Keratinocyte (primary cell): ENCODE results near the gene AGER. TPM values are rescaled to one million over a fixed set of nuclear protein-coding genes. Genes with fewer than 3 reads are reported as not detected.
A peak's percentile ranks its signal among the peaks of the same experiment; 100 is the strongest.

Experiments
- DNase-seq: peaks from one replicate; pipeline ENCODE4 v3.0.0-alpha.2; 2011; ENCODE audit warnings: low read depth, missing footprints, low spot score
- FAIRE-seq: peaks from 2 replicates; lab custom pipeline; 2011; peaks lifted over from hg19 to GRCh38; lab: Jason Lieb, UNC
- H2AFZ ChIP-seq: 2 replicates; pipeline ENCODE4 v1.6.0; 2012; ENCODE audit warnings: low read length, control low read depth, inconsistent platforms; ENCODE audit not compliant: control insufficient read depth
- H3K27ac ChIP-seq: 2 replicates; pipeline ENCODE4 v1.5.1; 2011; ENCODE audit warnings: low read length; ENCODE audit not compliant: control insufficient read depth, insufficient read depth
- H3K27me3 ChIP-seq: 3 replicates; pipeline ENCODE4 v1.6.0; 2011; ENCODE audit warnings: low read length; ENCODE audit not compliant: control insufficient read depth, insufficient read depth; ENCODE audit errors: extremely low read depth
- H3K36me3 ChIP-seq, 2 experiments: 2 replicates in 1 of 2; 3 replicates in 1 of 2; pipeline ENCODE4 v1.5.1; 2011; ENCODE audit warnings: low read length in 2 of 2, mild to moderate bottlenecking in 1 of 2; ENCODE audit not compliant: control insufficient read depth in 2 of 2, insufficient read depth in 2 of 2; ENCODE audit errors: extremely low read depth in 1 of 2
- H3K4me1 ChIP-seq: 3 replicates; pipeline ENCODE4 v1.5.1; 2011; ENCODE audit warnings: low read length; ENCODE audit not compliant: control insufficient read depth, insufficient read depth; ENCODE audit errors: extremely low read depth
- H3K4me2 ChIP-seq: 3 replicates; pipeline ENCODE4 v1.6.0; 2011; ENCODE audit warnings: low read depth, low read length; ENCODE audit not compliant: control insufficient read depth, insufficient read depth; ENCODE audit errors: extremely low read depth
- H3K4me3 ChIP-seq, 3 experiments: fragments of 200-600 bp in 1 of 3; sonication (generic) in 1 of 3; 2 replicates in 2 of 3; 3 replicates in 1 of 3; pipeline ENCODE4 v1.5.1; 2011 to 2016; ENCODE audit warnings: low read length in 3 of 3, mild to moderate bottlenecking in 3 of 3, control low read depth in 2 of 3, inconsistent platforms in 1 of 3, low read depth in 1 of 3, mixed read lengths in 1 of 3, mixed run types in 1 of 3, moderate library complexity in 1 of 3; ENCODE audit not compliant: control insufficient read depth in 2 of 3, insufficient read depth in 2 of 3; ENCODE audit errors: extremely low read depth in 1 of 3
- H3K79me2 ChIP-seq: 2 replicates; pipeline ENCODE4 v1.6.0; 2012; ENCODE audit warnings: low read length; ENCODE audit not compliant: control insufficient read depth, insufficient read depth
- H3K9ac ChIP-seq: 3 replicates; pipeline ENCODE4 v1.6.0; 2011; ENCODE audit warnings: low read length; ENCODE audit not compliant: control insufficient read depth, insufficient read depth; ENCODE audit errors: extremely low read depth
- H3K9me1 ChIP-seq: 3 replicates; pipeline ENCODE4 v1.6.0; 2011; ENCODE audit warnings: low read length; ENCODE audit not compliant: control insufficient read depth, insufficient read depth; ENCODE audit errors: extremely low read depth
- H3K9me3 ChIP-seq: 2 replicates; pipeline ENCODE4 v1.5.1; 2012; ENCODE audit warnings: low read depth, low read length; ENCODE audit not compliant: control insufficient read depth
- H4K20me1 ChIP-seq: 3 replicates; pipeline ENCODE4 v1.6.0; 2011; ENCODE audit warnings: low read length; ENCODE audit not compliant: control insufficient read depth, insufficient read depth; ENCODE audit errors: extremely low read depth
- CTCF ChIP-seq, 3 experiments: IDR thresholded peaks in 1 of 3; conservative IDR thresholded peaks in 1 of 3; optimal IDR thresholded peaks in 1 of 3; 2 replicates in 2 of 3; 3 replicates in 1 of 3; pipeline versions ENCODE3 to v1.5.1; 2011; ENCODE audit warnings: low read length in 3 of 3, mild to moderate bottlenecking in 3 of 3, moderate library complexity in 2 of 3, control low read depth in 1 of 3, inconsistent platforms in 1 of 3; ENCODE audit not compliant: insufficient read depth in 2 of 3; ENCODE audit errors: extremely low read depth in 1 of 3
- EZH2 ChIP-seq: IDR thresholded peaks from one replicate; pipeline ENCODE4 v1.6.1; 2012; ENCODE audit warnings: inconsistent platforms, mild to moderate bottlenecking, low read length, moderate library complexity
- dilution Hi-C: fragments of 300-500 bp; cut with MboI; formaldehyde crosslinking; loops from one replicate; pipeline ENCODE4 v1.7.0; 2020; ENCODE audit warnings: low sequenced_read_pairs; ENCODE audit not compliant: extremely low pct_ligation_motif_present
- polyA plus RNA-seq, 5 experiments: library from polyadenylated mRNA; depleted of rRNA in 3 of 5; stranded (reverse) in 3 of 5; stranded (forward) in 1 of 5; unstranded in 1 of 5; fragments of >200 nt; gene quantifications; 1 replicate in 1 of 5; 2 replicates in 3 of 5; 3 replicates in 1 of 5; pipeline versions ENCODE4 v1.2.1 to v1.2.3, GENCODE V29; 2011 to 2012; ENCODE audit warnings: missing spikeins in 2 of 5, low read depth in 1 of 5, low replicate concordance in 1 of 5

Gene AGER
- polyA plus RNA-seq, 1 donor (not counting 4 experiments of a cell fraction or from before 2014, with no cell fraction given), result 2.4 TPM

GRCh38 chr6:32166411-32167061 is 17.5 kb downstream of the AGER start:
- peaks cover 19 to 27% of the 10 kb centered on the region in 2 experiments for H3K36me3 ChIP-seq
- no peaks in the 10 kb centered on the region for H3K9me3 ChIP-seq
- no peak overlapping the region for H3K9ac ChIP-seq
- H3K27ac ChIP-seq, result no peak overlapping the region
- DNase-seq, result no peak
- FAIRE-seq, result no peak
- TF ChIP-seq CTCF (optimal IDR thresholded peaks at IDR 0.05 in 1 of 3, IDR thresholded peaks at IDR 0.05 in 1 of 3, conservative IDR thresholded peaks at IDR 0.05 in 1 of 3; ENCODE audit: extremely low read depth in 1 of 3, insufficient read depth in 2 of 3, low read length in 3 of 3), result peak in 1 of 3 experiments; percentile 38
- no peak for TF ChIP-seq EZH2
- H3K27me3 ChIP-seq, result no peaks in the 10 kb centered on the region
- no peaks in the 10 kb centered on the region for H3K9me1 ChIP-seq
- H3K4me2 ChIP-seq, result no peak overlapping the region
- no peaks in the 10 kb centered on the region for H4K20me1 ChIP-seq
- no peaks in the 10 kb centered on the region for H3K4me1 ChIP-seq
- no peak overlapping the region for H2AFZ ChIP-seq
- H3K4me3 ChIP-seq, result no peak overlapping the region
- no peaks in the 10 kb centered on the region for H3K79me2 ChIP-seq
- dilution Hi-C loops, result no loop called here

- TF ChIP-seq EZH2, result no peak
- FAIRE-seq (no peak), DNase-seq (no peak)
- Histone ChIP-seq H4K20me1 (no peaks in the 10 kb centered on the region), H3K9me3 (no peaks in the 10 kb centered on the region), H3K4me1 (no peaks in the 10 kb centered on the region), H3K9me1 (no peaks in the 10 kb centered on the region), H3K79me2 (no peaks in the 10 kb centered on the region), H3K9ac (no peak within 1 kb of the TSS), H3K4me2 (no peak within 1 kb of the TSS), H3K4me3 (no peak within 1 kb of the TSS), H3K27ac (no peak within 1 kb of the TSS), H3K27me3 (no peaks in the 10 kb centered on the region), H3K36me3 (peaks cover 11 to 13% of the 10 kb centered on the region in 2 experiments), H2AFZ (no peak within 1 kb of the TSS)
- dilution Hi-C loops, result no loop called here
These were observed 19.8 kb downstream of the AGER start, which contains the start of gene EGFL8 for GRCh38 chr6:32164295-32164694. Gene EGFL8, plus strand, starts transcription at chr6:32164595. Its CDS starts 1,571 bp downstream, at chr6:32166166.
